HepG2 (cell line): Measurements from ENCODE around the gene SPOCD1. TPM values are rescaled to one million over a fixed set of nuclear protein-coding genes. Genes with fewer than 3 reads are reported as not detected.

ENCODE experiments used
- ATAC-seq: fragments of 200-7000 bp; cut with Tn5 transposase; 3 replicates; pipeline ENCODE4 v1.9.1; 2020; ENCODE audit warnings: mild to moderate bottlenecking, moderate library complexity
- BruUV-seq: library from RNA; stranded (reverse); fragments of 400-500 nt; replicated peaks from 2 replicates; lab custom pipeline; 2021; lab: Mats Ljungman, UMichigan
- CTCF ChIA-PET: fragments of 300-600 bp; formaldehyde crosslinking; extraction: SDS; loops from one replicate; lab custom pipeline; 2021; ENCODE audit warnings: low total read pairs, inconsistent platforms, low intra/inter-chr PET ratio; lab: Yijun Ruan, JAX
- POLR2A ChIA-PET: fragments of 350-600 bp; sonication (Branson Sonifier 250); formaldehyde crosslinking; loops from one replicate; lab custom pipeline; 2020; ENCODE audit warnings: antibody characterized with exemption, inconsistent platforms; lab: Yijun Ruan, JAX
- DNase-seq: peaks from one replicate; pipeline ENCODE4 v3.0.0-alpha.2; 2015; ENCODE audit warnings: low spot score
- FAIRE-seq: peaks from 3 replicates; lab custom pipeline; 2011; peaks lifted over from hg19 to GRCh38; lab: Jason Lieb, UNC
- H2AFZ ChIP-seq: one replicate; pipeline ENCODE4 v1.6.1; 2011; ENCODE audit warnings: low read length, inconsistent platforms
- H3K27ac ChIP-seq: fragments of 300-600 bp; 3 replicates; pipeline ENCODE4 v1.8.0; 2011; ENCODE audit warnings: mixed run types, mild to moderate bottlenecking, mixed read lengths, low read length, inconsistent platforms; ENCODE audit not compliant: insufficient read depth; ENCODE audit errors: extremely low read length
- H3K27me3 ChIP-seq, 2 experiments: fragments of 200-600 bp in 1 of 2; 2 replicates in 1 of 2; 3 replicates in 1 of 2; pipeline versions ENCODE4 v1.6.0 to v1.8.0; 2011; ENCODE audit warnings: low read length in 2 of 2, mild to moderate bottlenecking in 2 of 2, moderate library complexity in 2 of 2, inconsistent platforms in 1 of 2; ENCODE audit not compliant: insufficient read depth in 2 of 2, control insufficient read depth in 1 of 2
- H3K36me3 ChIP-seq, 2 experiments: fragments of 200-600 bp in 1 of 2; replicated peaks in 1 of 2; 2 replicates in 1 of 2; 3 replicates in 1 of 2; pipeline versions ENCODE4 v1.5.1 to v1.8.0; 2011; ENCODE audit warnings: low read length in 2 of 2, inconsistent platforms in 1 of 2; ENCODE audit not compliant: insufficient read depth in 2 of 2, control insufficient read depth in 1 of 2
- H3K4me1 ChIP-seq: 2 replicates; pipeline ENCODE4 v1.5.1; 2012; ENCODE audit warnings: low read length, inconsistent platforms; ENCODE audit not compliant: insufficient read depth
- H3K4me2 ChIP-seq: 2 replicates; pipeline ENCODE4 v1.6.0; 2011; ENCODE audit warnings: low read depth, low read length, inconsistent platforms
- H3K4me3 ChIP-seq, 3 experiments: fragments of 200-600 bp in 1 of 3; sonication (generic), shearing (Covaris generic) in 1 of 3; replicated peaks in 1 of 3; 2 replicates each; pipeline ENCODE4 v1.5.1; 2011 to 2016; ENCODE audit warnings: low read length in 3 of 3, inconsistent platforms in 2 of 3, low read depth in 2 of 3, mild to moderate bottlenecking in 2 of 3, control low read depth in 1 of 3, mixed read lengths in 1 of 3; ENCODE audit not compliant: insufficient read depth in 1 of 3
- H3K79me2 ChIP-seq: one replicate; pipeline ENCODE4 v1.6.1; 2011; ENCODE audit warnings: low read length, inconsistent platforms; ENCODE audit not compliant: insufficient read depth
- H3K9ac ChIP-seq: 2 replicates; pipeline ENCODE4 v1.6.0; 2011; ENCODE audit warnings: mild to moderate bottlenecking, low read depth, low read length, inconsistent platforms; ENCODE audit not compliant: insufficient read depth
- H3K9me3 ChIP-seq: 2 replicates; pipeline ENCODE4 v1.5.1; 2012; ENCODE audit warnings: mild to moderate bottlenecking, low read length
- H4K20me1 ChIP-seq: 2 replicates; pipeline ENCODE4 v1.6.0; 2011; ENCODE audit warnings: inconsistent platforms, mild to moderate bottlenecking, low read length, moderate library complexity; ENCODE audit not compliant: insufficient read depth
- ATF6 ChIP-seq: sonication (generic); formaldehyde crosslinking; conservative IDR thresholded peaks from 2 replicates; pipeline ENCODE4 v1.4.0; 2020; ENCODE audit warnings: missing genetic modification reagents
- ATF7-NPFF ChIP-seq: sonication (generic); formaldehyde crosslinking; IDR thresholded peaks from 2 replicates; pipeline ENCODE4 v1.8.1; 2023; ENCODE audit warnings: mild to moderate bottlenecking, low read depth, missing genetic modification reagents, moderate library complexity
- MEIS1 ChIP-seq: sonication (generic); formaldehyde crosslinking; IDR thresholded peaks from 2 replicates; pipeline ENCODE4 v1.9.0; 2021; ENCODE audit warnings: mild to moderate bottlenecking, missing genetic modification reagents, moderate library complexity, borderline replicate concordance
- POGK ChIP-seq: sonication (generic); formaldehyde crosslinking; conservative IDR thresholded peaks from 2 replicates; pipeline ENCODE4 v1.8.0; 2022; ENCODE audit warnings: mild to moderate bottlenecking, moderate library complexity, missing genetic modification reagents
- POGZ ChIP-seq: sonication (generic); formaldehyde crosslinking; IDR thresholded peaks from 2 replicates; pipeline ENCODE4 v1.4.0; 2020; ENCODE audit warnings: mild to moderate bottlenecking, missing genetic modification reagents
- TERF1 ChIP-seq: sonication (generic); formaldehyde crosslinking; IDR thresholded peaks from 2 replicates; pipeline ENCODE4 v1.8.0; 2022; ENCODE audit warnings: mild to moderate bottlenecking, missing genetic modification reagents, moderate library complexity
- ZBTB8A ChIP-seq: sonication (generic); formaldehyde crosslinking; IDR thresholded peaks from 2 replicates; pipeline ENCODE4 v1.4.0; 2020; ENCODE audit warnings: mild to moderate bottlenecking, low read depth, missing genetic modification reagents, borderline replicate concordance
- ZHX1 ChIP-seq: sonication (generic); formaldehyde crosslinking; IDR thresholded peaks from 2 replicates; pipeline ENCODE4 v1.8.1; 2022; ENCODE audit warnings: low read depth, mild to moderate bottlenecking, missing genetic modification reagents
- ZNF121 ChIP-seq: sonication (generic); formaldehyde crosslinking; IDR thresholded peaks from 2 replicates; pipeline ENCODE4 v1.5.0; 2020; ENCODE audit warnings: mild to moderate bottlenecking, missing genetic modification reagents
- ZNF275 ChIP-seq: sonication (generic); formaldehyde crosslinking; IDR thresholded peaks from 2 replicates; pipeline ENCODE4 v1.8.0; 2022; ENCODE audit warnings: missing genetic modification reagents, mild to moderate bottlenecking, inconsistent platforms, borderline replicate concordance
- ZNF33B ChIP-seq: sonication (generic); formaldehyde crosslinking; IDR thresholded peaks from 2 replicates; pipeline ENCODE4 v1.5.1; 2020; ENCODE audit warnings: mild to moderate bottlenecking, missing genetic modification reagents
- ZNF354B ChIP-seq: sonication (generic); formaldehyde crosslinking; IDR thresholded peaks from 2 replicates; pipeline ENCODE4 v1.8.0; 2022; ENCODE audit warnings: mild to moderate bottlenecking, missing genetic modification reagents
- WGBS: methylation state at CpG from one replicate; pipeline ENCODE4 v1.1.6; 2017; ENCODE audit warnings: low lambda C conversion rate; 5-methylcytosine and 5-hydroxymethylcytosine counted together
- in situ Hi-C: cut with HindIII; loops from 2 replicates; pipeline ENCODE4 v1.10.0; 2017; ENCODE audit warnings: low pct_unique_long_range_greater_than_20kb; ENCODE audit not compliant: extremely low pct_ligation_motif_present
- intact Hi-C: fragments of 100-400 bp; cut with micrococcal nuclease; formaldehyde crosslinking; loops from one replicate; pipeline ENCODE4 v1.10.0; 2022; ENCODE audit not compliant: unreplicated experiment
- polyA plus RNA-seq, 8 experiments: library from polyadenylated mRNA; depleted of rRNA in 3 of 8; stranded (reverse) in 7 of 8; unstranded in 1 of 8; fragments of >200 nt; fragmentation: Illumina TruSeq in 4 of 8; extraction: Trizol in 4 of 8; gene quantifications; 2 replicates each; pipeline versions ENCODE4 v1.2.1 to v1.2.3, GENCODE V29; 2011 to 2016; ENCODE audit warnings: low read depth in 4 of 8, missing spikeins in 1 of 8, mixed read lengths in 1 of 8; ENCODE audit not compliant: insufficient read depth in 1 of 8
- total RNA-seq, 5 experiments: library from RNA; depleted of rRNA; stranded (reverse); fragments of >200 nt; fragmentation: Illumina TruSeq; extraction: Trizol; gene quantifications; 2 replicates each; pipeline ENCODE4 v1.2.3, GENCODE V29; 2016; ENCODE audit warnings: low read depth in 1 of 5

Gene SPOCD1
- total and polyA plus RNA-seq, 2 of the 13 experiments (the other 11 are each of a cell fraction or from before 2014, with no cell fraction given), result 0.24 to 0.29 TPM

GRCh38 chr1:31795096-31795675 is 20.6 kb downstream of the SPOCD1 start:
- CTCF ChIA-PET, result no interaction called here
- FAIRE-seq (no peak), ATAC-seq (no peak), DNase-seq (no peak)
- in situ Hi-C loops (no loop called here), intact Hi-C loops (no loop called here)
- Histone ChIP-seq H3K27ac (no peak overlapping the region), H3K4me2 (no peak overlapping the region), H3K27me3 (peaks cover 8 to 40% of the 10 kb centered on the region in 2 experiments; a peak in 4 of 5 replicates), H2AFZ (no peak overlapping the region), H3K9me3 (no peaks in the 10 kb centered on the region), H4K20me1 (no peaks in the 10 kb centered on the region), H3K4me3 (no peak overlapping the region), H3K4me1 (no peaks in the 10 kb centered on the region), H3K79me2 (no peaks in the 10 kb centered on the region), H3K36me3 (no peaks in the 10 kb centered on the region), H3K9ac (no peak overlapping the region)
- no TSS peak for BruUV-seq
- POLR2A ChIA-PET, result no interaction called here
- 40% methylated on average over 2 of the region's 2 CpGs for WGBS
- TF ChIP-seq POGZ (CRISPR knock-in tag) (no peak), ZNF121 (CRISPR knock-in tag) (no peak), POGK (CRISPR knock-in tag) (no peak), MEIS1 (CRISPR knock-in tag) (no peak), ZNF275 (no peak), ZBTB8A (CRISPR knock-in tag) (no peak), ZHX1 (CRISPR knock-in tag) (no peak), ZNF33B (CRISPR knock-in tag) (no peak), ATF7-NPFF (CRISPR knock-in tag) (no peak), ZNF354B (CRISPR knock-in tag) (no peak), TERF1 (no peak), ATF6 (CRISPR knock-in tag) (no peak)
